Stimulated activated CD4-positive, alpha-beta T cell treated with anti-CD3 and anti-CD28 coated beads, Interleukin-15, amount 100 ng/mL, for 1 hour (primary cell): ENCODE data around the gene ANO2.

Experiments used
- DNase-seq, 2 donors: peaks; one replicate each; pipeline ENCODE4 v3.0.0-alpha.2; 2020; ENCODE audit warnings: low read depth in 1 of 2, low spot score in 1 of 2

The ANO2 gene

GRCh38 chr12:5627053-5627630 is 317.9 kb downstream of the ANO2 start:
- DNase-seq, result no peak

- no peak for DNase-seq
Observed at GRCh38 chr12:5626151-5626550, 318.9 kb downstream of the ANO2 start.

- no peak for DNase-seq
Observed at GRCh38 chr12:5624486-5625272, 320.4 kb downstream of the ANO2 start.

- DNase-seq, result no peak
Observed at GRCh38 chr12:5623411-5623810, 321.6 kb downstream of the ANO2 start.

- no peak for DNase-seq
Observed at GRCh38 chr12:5622280-5622679, 322.8 kb downstream of the ANO2 start.

GRCh38 chr12:5621329-5621728 is 323.7 kb downstream of the ANO2 start:
- DNase-seq, result no peak

- no peak for DNase-seq
Observed at GRCh38 chr12:5620896-5621295, 324.2 kb downstream of the ANO2 start.

- no peak for DNase-seq
Observed at GRCh38 chr12:5619628-5620027, 325.4 kb downstream of the ANO2 start.

GRCh38 chr12:5616854-5617253 is 328.2 kb downstream of the ANO2 start:
- no peak for DNase-seq

- DNase-seq, result no peak
Observed at GRCh38 chr12:5615760-5616159, 329.3 kb downstream of the ANO2 start.

GRCh38 chr12:5614256-5614655 is 330.8 kb downstream of the ANO2 start:
- DNase-seq, result no peak

GRCh38 chr12:5612556-5613410 is 332.3 kb downstream of the ANO2 start:
- no peak for DNase-seq

- DNase-seq, result no peak
Observed at GRCh38 chr12:5611162-5611561, 333.9 kb downstream of the ANO2 start.

- no peak for DNase-seq
Observed at GRCh38 chr12:5599378-5599777, 345.7 kb downstream of the ANO2 start.

GRCh38 chr12:5593998-5594397 is 351.1 kb downstream of the ANO2 start:
- DNase-seq, result no peak

- no peak for DNase-seq
Observed at GRCh38 chr12:5593086-5593485, 352.0 kb downstream of the ANO2 start.

GRCh38 chr12:5592310-5592709 is 352.7 kb downstream of the ANO2 start:
- no peak for DNase-seq

- no peak for DNase-seq
Observed at GRCh38 chr12:5590316-5590715, 354.7 kb downstream of the ANO2 start.

- no peak for DNase-seq
Observed at GRCh38 chr12:5589054-5589453, 356.0 kb downstream of the ANO2 start.

GRCh38 chr12:5588591-5588990 is 356.5 kb downstream of the ANO2 start:
- no peak for DNase-seq

- DNase-seq, result no peak
Observed at GRCh38 chr12:5588176-5588575, 356.9 kb downstream of the ANO2 start.

GRCh38 chr12:5587711-5588121 is 357.3 kb downstream of the ANO2 start:
- DNase-seq, result no peak
